Astrocyte (in vitro differentiated cells and primary cell): ENCODE results near the gene B3GAT3.

Source experiments
- CTCF ChIP-seq: IDR thresholded peaks from 2 replicates; pipeline ENCODE4 v1.5.1; 2011; ENCODE audit warnings: low read depth, mild to moderate bottlenecking, inconsistent platforms, low read length, moderate library complexity; ENCODE audit not compliant: insufficient read depth
- EZH2 ChIP-seq: IDR thresholded peaks from 2 replicates; pipeline ENCODE4 v1.6.1; 2012; ENCODE audit warnings: mild to moderate bottlenecking, low read length, inconsistent platforms; ENCODE audit not compliant: insufficient read depth

DNA sequence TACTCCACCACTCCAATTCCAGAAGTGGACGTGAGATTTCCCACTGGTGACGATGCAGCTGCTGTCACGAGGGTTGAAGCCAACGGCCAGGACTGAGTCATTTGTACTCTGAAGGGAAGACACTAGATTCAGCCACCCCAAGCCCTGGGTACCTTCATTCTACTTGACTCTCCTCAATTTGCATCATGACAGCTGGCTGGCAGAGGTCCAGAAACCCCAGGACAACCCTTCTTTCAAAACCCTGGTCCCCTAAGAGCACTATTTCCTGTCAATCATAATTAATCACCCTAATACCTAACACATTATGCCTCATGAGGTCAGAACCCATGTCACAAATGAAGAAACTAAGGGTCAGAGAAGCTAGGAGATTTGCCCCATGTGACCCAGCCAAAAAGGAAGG lies 14.1 kb downstream of the B3GAT3 start:
- TF ChIP-seq CTCF = no peak
- no peak for TF ChIP-seq EZH2
